Stimulated activated CD4-positive, alpha-beta T cell treated with anti-CD3 and anti-CD28 coated beads, Interleukin-2, amount 100 ng/mL, for 48 hours (primary cell): Measurements from ENCODE around the gene FLRT2.

Experiments used
- DNase-seq, 2 donors: peaks; one replicate each; pipeline ENCODE4 v3.0.0-alpha.2; 2020

Gene FLRT2

GRCh38 chr14:85531587-85532373, 1.8 kb downstream of the FLRT2 start:
- no peak for DNase-seq

GRCh38 chr14:85532374-85533022, 2.6 kb downstream of the FLRT2 start:
- DNase-seq: no peak

GRCh38 chr14:85533023-85533860, 3.3 kb downstream of the FLRT2 start:
- no peak for DNase-seq

- DNase-seq: no peak
Measured at GRCh38 chr14:85533861-85534291, 3.9 kb downstream of the FLRT2 start.

GRCh38 chr14:85534458-85535293, 4.7 kb downstream of the FLRT2 start:
- DNase-seq: no peak

- DNase-seq: no peak
Measured at GRCh38 chr14:85535321-85535720, 5.4 kb downstream of the FLRT2 start.

GRCh38 chr14:85535991-85536832, 6.3 kb downstream of the FLRT2 start:
- no peak for DNase-seq

GRCh38 chr14:85536833-85537190, 6.9 kb downstream of the FLRT2 start:
- DNase-seq: no peak

GRCh38 chr14:85537526-85537925, 7.6 kb downstream of the FLRT2 start:
- DNase-seq: no peak

GRCh38 chr14:85538636-85539035, 8.7 kb downstream of the FLRT2 start:
- DNase-seq: no peak

- no peak for DNase-seq
Measured at GRCh38 chr14:85539510-85539909, 9.6 kb downstream of the FLRT2 start.

GRCh38 chr14:85542623-85543022, 12.7 kb downstream of the FLRT2 start:
- no peak for DNase-seq

- no peak for DNase-seq
Measured at GRCh38 chr14:85545738-85546137, 15.8 kb downstream of the FLRT2 start.

GRCh38 chr14:85546390-85546789, 16.4 kb downstream of the FLRT2 start:
- DNase-seq: no peak

GRCh38 chr14:85549697-85550096, 19.8 kb downstream of the FLRT2 start:
- DNase-seq: no peak

GRCh38 chr14:85554106-85554505, 24.2 kb downstream of the FLRT2 start:
- DNase-seq: no peak

- no peak for DNase-seq
Measured at GRCh38 chr14:85556267-85556666, 26.3 kb downstream of the FLRT2 start.

GRCh38 chr14:85558505-85558904, 28.6 kb downstream of the FLRT2 start:
- no peak for DNase-seq

- DNase-seq: no peak
Measured at GRCh38 chr14:85562630-85563029, 32.7 kb downstream of the FLRT2 start.

GRCh38 chr14:85564841-85565527, 35.0 kb downstream of the FLRT2 start:
- DNase-seq: no peak

- no peak for DNase-seq
Measured at GRCh38 chr14:85565862-85566296, 35.9 kb downstream of the FLRT2 start.
